Esophagus muscularis mucosa (tissue), 4 donors: ENCODE results near the gene C1D. TPM values are rescaled to one million over a fixed set of nuclear protein-coding genes. Genes with fewer than 3 reads are reported as not detected.

Experiments used
- DNase-seq: peaks from one replicate; pipeline ENCODE4 v3.0.0-alpha.2; 2017; ENCODE audit errors: extremely low spot score
- H3K27ac ChIP-seq, 4 donors: fragments of 200-600 bp; sonication (generic); replicated peaks in 1 of 4; 1 replicate in 3 of 4; 2 replicates in 1 of 4; pipeline ENCODE4 v1.5.1; 2016 to 2019; ENCODE audit warnings: mild to moderate bottlenecking in 1 of 4
- H3K27me3 ChIP-seq, 4 donors: fragments of 200-600 bp; sonication (generic); one replicate each; pipeline versions ENCODE4 v1.5.1 to v1.6.0; 2016 to 2019
- H3K36me3 ChIP-seq, 4 donors: fragments of 200-600 bp; sonication (generic); one replicate each; pipeline ENCODE4 v1.5.1; 2016 to 2019
- H3K4me1 ChIP-seq, 4 donors: fragments of 200-600 bp; sonication (generic); one replicate each; pipeline ENCODE4 v1.5.1; 2016 to 2019
- H3K4me3 ChIP-seq, 4 donors: fragments of 200-600 bp; sonication (generic); 1 replicate in 2 of 4; 2 replicates in 2 of 4; pipeline ENCODE4 v1.5.1; 2016 to 2019; ENCODE audit warnings: mild to moderate bottlenecking in 4 of 4, moderate library complexity in 1 of 4
- H3K9me3 ChIP-seq, 4 donors: fragments of 200-600 bp; sonication (generic); 1 replicate in 3 of 4; 2 replicates in 1 of 4; pipeline ENCODE4 v1.5.1; 2016 to 2019
- EP300 ChIP-seq: sonication (generic); formaldehyde crosslinking; IDR thresholded peaks from one replicate; pipeline ENCODE4 v1.6.1; 2017; ENCODE audit warnings: antibody characterized with exemption
- POLR2A ChIP-seq: fragments of 450-650 bp; IDR thresholded peaks from one replicate; pipeline ENCODE4 v1.6.1; 2017; ENCODE audit warnings: antibody characterized with exemption, moderate library complexity, mild to moderate bottlenecking, low read depth
- POLR2AphosphoS5 ChIP-seq, 2 donors: sonication (generic); formaldehyde crosslinking; IDR thresholded peaks; one replicate each; pipeline ENCODE4 v1.6.1; 2017; ENCODE audit warnings: antibody characterized with exemption in 2 of 2
- WGBS: methylation state at CpG from one replicate; pipeline ENCODE4 v1.1.5; 2018; 5-methylcytosine and 5-hydroxymethylcytosine counted together
- intact Hi-C: fragments of 100-400 bp; cut with DNase I; formaldehyde crosslinking; loops from one replicate; pipeline ENCODE4 v1.15.1; 2023
- total RNA-seq, 4 donors: library from RNA; depleted of rRNA; stranded (reverse); fragments of >200 nt; gene quantifications; one replicate each; pipeline versions ENCODE4 v1.1.0 to v1.2.1, GENCODE V29; 2016
- TF ChIP-seq, protein P1 (sequence below), 3 experiments: fragments of 200-600 bp in 2 of 3; fragments of 450-650 bp in 1 of 3; sonication (generic) in 2 of 3; IDR thresholded peaks; one replicate each; pipeline ENCODE4 v1.5.1; 2017 to 2019; ENCODE audit warnings: antibody characterized with exemption in 3 of 3, mild to moderate bottlenecking in 2 of 3, moderate library complexity in 1 of 3

The C1D gene
- total RNA-seq, 4 donors from 2014 or later, result 19.7 to 41.1 (median 30.8) TPM

DNA sequence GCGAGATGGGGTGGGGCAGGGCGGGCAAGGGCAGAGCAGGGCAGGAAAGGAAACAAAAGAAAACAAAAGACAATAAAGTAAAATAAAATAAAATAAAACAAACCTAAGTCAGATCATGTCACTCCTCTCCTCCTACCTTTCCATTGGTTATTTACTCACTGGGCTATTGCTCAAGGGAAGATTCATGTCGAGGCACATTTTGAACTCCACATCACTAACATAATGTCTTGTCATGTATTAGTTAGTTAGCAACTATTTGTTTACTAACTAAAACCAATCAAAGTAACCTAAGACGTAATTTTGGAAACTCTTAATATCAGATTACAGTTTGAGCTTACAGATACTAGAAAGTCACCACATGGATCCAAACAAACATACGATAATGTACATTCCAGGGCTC lies 2.2 kb downstream of the C1D start:
- WGBS, result 86% methylated on average over 5 of the region's 5 CpGs
- no peak for TF ChIP-seq EP300
- no peak for TF ChIP-seq POLR2AphosphoS5 (IDR thresholded peaks at IDR 0.05)
- TF ChIP-seq, protein P1, sequence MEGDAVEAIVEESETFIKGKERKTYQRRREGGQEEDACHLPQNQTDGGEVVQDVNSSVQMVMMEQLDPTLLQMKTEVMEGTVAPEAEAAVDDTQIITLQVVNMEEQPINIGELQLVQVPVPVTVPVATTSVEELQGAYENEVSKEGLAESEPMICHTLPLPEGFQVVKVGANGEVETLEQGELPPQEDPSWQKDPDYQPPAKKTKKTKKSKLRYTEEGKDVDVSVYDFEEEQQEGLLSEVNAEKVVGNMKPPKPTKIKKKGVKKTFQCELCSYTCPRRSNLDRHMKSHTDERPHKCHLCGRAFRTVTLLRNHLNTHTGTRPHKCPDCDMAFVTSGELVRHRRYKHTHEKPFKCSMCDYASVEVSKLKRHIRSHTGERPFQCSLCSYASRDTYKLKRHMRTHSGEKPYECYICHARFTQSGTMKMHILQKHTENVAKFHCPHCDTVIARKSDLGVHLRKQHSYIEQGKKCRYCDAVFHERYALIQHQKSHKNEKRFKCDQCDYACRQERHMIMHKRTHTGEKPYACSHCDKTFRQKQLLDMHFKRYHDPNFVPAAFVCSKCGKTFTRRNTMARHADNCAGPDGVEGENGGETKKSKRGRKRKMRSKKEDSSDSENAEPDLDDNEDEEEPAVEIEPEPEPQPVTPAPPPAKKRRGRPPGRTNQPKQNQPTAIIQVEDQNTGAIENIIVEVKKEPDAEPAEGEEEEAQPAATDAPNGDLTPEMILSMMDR (IDR thresholded peaks at IDR 0.05), result no peak
- no peak for TF ChIP-seq POLR2A
- DNase-seq, result no peak
- Histone ChIP-seq H3K4me3 (no peak overlapping the region), H3K9me3 (no peaks in the 10 kb centered on the region), H3K36me3 (no peaks in the 10 kb centered on the region), H3K27me3 (no peaks in the 10 kb centered on the region), H3K27ac (no peak overlapping the region), H3K4me1 (peaks cover 25 to 55% (median 35%) of the 10 kb centered on the region in 4 donors)
- intact Hi-C loops, result no loop called here

DNA sequence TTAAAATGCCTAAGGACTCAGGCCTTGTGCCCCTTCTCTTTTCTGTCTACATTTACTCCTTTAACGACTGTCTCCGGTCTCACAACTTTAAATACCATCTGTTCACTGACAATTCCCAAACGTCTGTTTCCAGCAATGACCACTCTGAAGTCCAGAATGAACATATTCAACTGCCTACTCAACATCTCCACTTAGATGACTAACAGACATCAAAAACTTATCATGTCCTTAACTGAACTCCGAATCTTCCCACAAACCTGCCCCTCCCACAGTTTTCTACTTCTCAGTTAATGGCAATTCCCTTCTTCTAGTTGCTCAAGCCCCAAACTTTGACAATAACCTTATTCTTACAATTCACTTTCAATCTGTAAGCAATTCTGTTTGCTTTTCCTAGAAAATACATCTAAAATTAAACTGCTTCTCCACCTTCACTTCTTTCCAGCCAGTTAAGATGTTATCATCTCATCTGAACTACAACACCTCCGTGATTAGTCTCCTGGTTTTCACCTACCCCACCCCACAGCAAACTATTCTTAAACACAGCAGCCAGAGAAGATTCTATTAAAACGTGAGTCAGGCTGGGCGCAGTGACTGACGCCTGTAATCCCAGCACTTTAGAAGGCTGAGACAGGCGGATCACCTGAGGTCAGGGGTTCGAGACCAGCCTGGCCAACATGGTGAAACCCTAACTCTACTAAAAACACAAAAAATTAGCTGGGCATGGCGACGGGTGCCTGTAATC lies 2.8 kb downstream of the C1D start:
- intact Hi-C loops, result no loop called here

DNA sequence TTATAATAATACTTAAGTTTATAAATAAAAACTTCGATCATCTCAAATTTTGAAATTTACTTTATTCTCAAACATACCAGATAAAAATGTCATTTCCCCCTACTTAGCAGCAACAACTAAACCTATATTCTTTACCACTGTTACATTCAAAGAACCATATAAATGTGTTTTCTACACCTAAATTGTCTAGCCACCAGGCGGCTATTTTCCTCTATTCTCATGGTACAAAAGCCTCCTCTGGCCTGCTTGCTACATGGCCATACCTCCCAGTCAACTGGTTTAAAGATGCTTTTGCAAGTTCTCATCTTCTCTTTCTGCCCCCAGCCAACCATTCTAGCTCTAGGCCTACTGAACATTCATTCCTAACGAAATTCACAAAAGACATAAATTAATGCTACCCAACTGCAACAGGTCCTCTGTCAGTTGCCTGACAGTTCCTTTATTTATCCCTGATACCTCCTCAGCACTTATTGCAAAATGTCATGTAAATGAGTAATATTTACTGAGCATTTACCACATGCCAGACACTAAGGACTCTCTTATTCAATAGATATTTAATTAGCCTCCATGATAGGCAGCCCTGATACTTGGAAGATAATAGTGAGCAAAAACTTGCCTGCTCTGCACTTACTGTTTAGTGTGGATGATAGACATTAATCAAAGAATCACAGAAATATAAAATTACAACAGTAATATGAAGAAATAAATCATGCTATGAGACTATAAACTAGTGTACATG lies 5.0 kb downstream of the C1D start:
- H3K4me1 ChIP-seq, result peaks cover 26 to 56% (median 36%) of the 10 kb centered on the region in 4 donors
- intact Hi-C loops, result no loop called here
- TF ChIP-seq EP300, result no peak
- TF ChIP-seq, protein P1 (IDR thresholded peaks at IDR 0.05), result no peak
- TF ChIP-seq POLR2AphosphoS5 (IDR thresholded peaks at IDR 0.05), result no peak
- no peak for TF ChIP-seq POLR2A

More for the DNA sequence above, 2.8 kb downstream of the C1D start:
- Histone ChIP-seq H3K36me3 (no peaks in the 10 kb centered on the region), H3K27ac (no peak overlapping the region), H3K4me1 (peaks cover 25 to 55% (median 35%) of the 10 kb centered on the region in 4 donors), H3K9me3 (no peaks in the 10 kb centered on the region), H3K4me3 (no peak overlapping the region), H3K27me3 (no peaks in the 10 kb centered on the region)
- WGBS, result 82% methylated on average over 12 of the region's 12 CpGs
- TF ChIP-seq, protein P1 (IDR thresholded peaks at IDR 0.05), result no peak
- TF ChIP-seq POLR2A, result no peak
- TF ChIP-seq EP300, result no peak
- no peak for TF ChIP-seq POLR2AphosphoS5 (IDR thresholded peaks at IDR 0.05)
- DNase-seq, result no peak

DNA sequence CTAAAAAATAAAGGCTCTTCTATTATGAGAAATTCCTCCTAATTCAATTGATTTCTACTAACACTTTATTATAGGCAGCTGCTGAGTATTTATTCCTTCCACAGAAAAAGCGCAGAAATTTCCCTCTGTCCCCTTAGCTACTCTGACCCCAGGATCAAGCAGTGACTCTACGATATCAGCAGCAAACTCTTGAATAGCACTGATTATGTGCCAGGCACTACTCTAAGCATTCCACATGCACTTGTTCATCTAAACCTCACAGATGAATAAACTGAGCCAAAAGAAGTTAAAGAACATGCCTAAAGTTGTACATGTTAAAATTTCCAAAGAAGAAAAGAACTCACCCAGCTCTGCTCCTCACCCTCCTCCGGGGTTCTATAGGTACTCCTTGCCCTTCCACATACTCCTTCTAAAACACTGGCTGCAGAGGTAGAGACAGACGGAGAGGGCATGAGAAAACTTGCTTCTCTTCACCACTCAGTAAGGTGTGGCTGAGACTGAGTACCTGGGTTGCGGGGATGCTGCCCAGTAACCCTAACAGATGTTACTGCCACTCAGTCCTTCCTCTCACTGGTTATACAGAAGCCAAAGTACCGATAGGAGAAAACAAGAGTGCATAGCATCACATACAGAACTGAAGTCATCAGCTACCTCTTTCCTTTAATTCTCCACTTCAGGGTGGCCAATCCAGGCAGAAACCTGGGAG lies 9.9 kb downstream of the C1D start:
- no peak overlapping the region for H3K27ac ChIP-seq
- no peaks in the 10 kb centered on the region for H3K27me3 ChIP-seq
- WGBS, result 82% methylated on average over 6 of the region's 6 CpGs
- no peaks in the 10 kb centered on the region for H3K36me3 ChIP-seq
- no peak for DNase-seq
- TF ChIP-seq EP300 (no peak), POLR2A (no peak), POLR2AphosphoS5 (IDR thresholded peaks at IDR 0.05) (no peak)
- TF ChIP-seq, protein P1 (IDR thresholded peaks at IDR 0.05), result no peak
- H3K4me3 ChIP-seq, result no peak overlapping the region
- H3K9me3 ChIP-seq, result no peaks in the 10 kb centered on the region
- intact Hi-C loops, result no loop called here
- H3K4me1 ChIP-seq, result peaks cover 0 to 19% (median 14%) of the 10 kb centered on the region in 4 donors

More for the DNA sequence above, 5.0 kb downstream of the C1D start:
- WGBS, result 89% methylated on average over 3 of the region's 3 CpGs
- H3K27me3 ChIP-seq, result no peaks in the 10 kb centered on the region
- H3K36me3 ChIP-seq, result no peaks in the 10 kb centered on the region
- no peak overlapping the region for H3K4me3 ChIP-seq
- no peaks in the 10 kb centered on the region for H3K9me3 ChIP-seq
- DNase-seq, result no peak
- no peak overlapping the region for H3K27ac ChIP-seq
